ENCODE measurements around the gene CCM2. TPM values are rescaled to one million over a fixed set of nuclear protein-coding genes. Genes with fewer than 3 reads are reported as not detected.
A peak's percentile ranks its signal among the peaks of the same experiment; 100 is the strongest.

CCM2 gene
- total RNA-seq, 2 experiments from 2014 or later = 48.8 to 52.8 TPM

GRCh38 chr7:45060295-45060694 is 60.3 kb downstream of the CCM2 start:
- TF ChIP-seq CTCF (IDR thresholded peaks at IDR 0.05) = no peak
- peaks cover 91% of the 10 kb centered on the region for H3K36me3 Mint-ChIP-seq (ENCODE audit: low read depth)
- Histone ChIP-seq H3K36me3 (ENCODE audit: insufficient read depth, low read length) (peaks cover 57% of the 10 kb centered on the region), H3K4me3 (ENCODE audit: low read length) (no peak overlapping the region), H3K27me3 (ENCODE audit: control insufficient read depth in 1 of 2, insufficient read depth in 2 of 2, low read length in 2 of 2) (no peaks in the 10 kb centered on the region), H3K4me1 (ENCODE audit: insufficient read depth, low read length) (peaks cover 45% of the 10 kb centered on the region), H3K9me3 (ENCODE audit: control insufficient read depth in 1 of 2, insufficient read depth in 1 of 2, low read length in 2 of 2) (no peaks in the 10 kb centered on the region), H3K27ac (ENCODE audit: low read depth in 1 of 2, low read length in 2 of 2) (no peak overlapping the region)
- H3K27me3 Mint-ChIP-seq = no peaks in the 10 kb centered on the region
- intact Hi-C loops (cut with DNase I, micrococcal nuclease) = no loop called here
- ATAC-seq (ENCODE audit: poor library complexity) = no peak
- ChIA-PET CTCF (interaction anchor here (0.7 kb wide), 1 partner anchor 59 kb away, joined by 4 read pairs; no protein-coding TSS in a partner anchor), POLR2A (no interaction called here)
- no peak for DNase-seq
- H3K4me1 Mint-ChIP-seq (ENCODE audit: low read depth) = peaks cover 72% of the 10 kb centered on the region
- no peak overlapping the region for H3K4me3 Mint-ChIP-seq
- H3K9me3 Mint-ChIP-seq = no peaks in the 10 kb centered on the region
- peak overlapping the region; percentile 72 for H3K27ac Mint-ChIP-seq

GRCh38 chr7:45061352-45061751 is 61.4 kb downstream of the CCM2 start:
- no peaks in the 10 kb centered on the region for H3K9me3 Mint-ChIP-seq
- peaks cover 92% of the 10 kb centered on the region for H3K36me3 Mint-ChIP-seq (ENCODE audit: low read depth)
- DNase-seq (no peak), ATAC-seq (ENCODE audit: poor library complexity) (no peak)
- Histone ChIP-seq H3K27me3 (ENCODE audit: control insufficient read depth in 1 of 2, insufficient read depth in 2 of 2, low read length in 2 of 2) (no peaks in the 10 kb centered on the region), H3K9me3 (ENCODE audit: control insufficient read depth in 1 of 2, insufficient read depth in 1 of 2, low read length in 2 of 2) (no peaks in the 10 kb centered on the region), H3K4me3 (ENCODE audit: low read length) (no peak overlapping the region), H3K27ac (ENCODE audit: low read depth in 1 of 2, low read length in 2 of 2) (peak overlapping the region in 1 of 2 donors; percentile 26), H3K36me3 (ENCODE audit: insufficient read depth, low read length) (peaks cover 67% of the 10 kb centered on the region), H3K4me1 (ENCODE audit: insufficient read depth, low read length) (peaks cover 52% of the 10 kb centered on the region)
- no peaks in the 10 kb centered on the region for H3K27me3 Mint-ChIP-seq
- peaks cover 70% of the 10 kb centered on the region for H3K4me1 Mint-ChIP-seq (ENCODE audit: low read depth)
- peak overlapping the region; percentile 72 for H3K27ac Mint-ChIP-seq
- H3K4me3 Mint-ChIP-seq = no peak overlapping the region
- no peak for TF ChIP-seq CTCF (IDR thresholded peaks at IDR 0.05)
- intact Hi-C loops (cut with DNase I, micrococcal nuclease) = no loop called here
- CTCF ChIA-PET = no interaction called here
- POLR2A ChIA-PET = no interaction called here

GRCh38 chr7:45061806-45062425 is 61.9 kb downstream of the CCM2 start:
- TF ChIP-seq CTCF (IDR thresholded peaks at IDR 0.05) = no peak
- H3K27me3 Mint-ChIP-seq = no peaks in the 10 kb centered on the region
- Histone ChIP-seq H3K4me3 (ENCODE audit: low read length) (no peak overlapping the region), H3K36me3 (ENCODE audit: insufficient read depth, low read length) (peaks cover 72% of the 10 kb centered on the region), H3K27ac (ENCODE audit: low read depth in 1 of 2, low read length in 2 of 2) (peak overlapping the region in 1 of 2 donors; percentile 37), H3K9me3 (ENCODE audit: control insufficient read depth in 1 of 2, insufficient read depth in 1 of 2, low read length in 2 of 2) (no peaks in the 10 kb centered on the region), H3K4me1 (ENCODE audit: insufficient read depth, low read length) (peaks cover 52% of the 10 kb centered on the region), H3K27me3 (ENCODE audit: control insufficient read depth in 1 of 2, insufficient read depth in 2 of 2, low read length in 2 of 2) (no peaks in the 10 kb centered on the region)
- ChIA-PET CTCF (no interaction called here), POLR2A (no interaction called here)
- ATAC-seq (ENCODE audit: poor library complexity) = no peak
- peaks cover 93% of the 10 kb centered on the region for H3K36me3 Mint-ChIP-seq (ENCODE audit: low read depth)
- peak overlapping the region; percentile 72 for H3K27ac Mint-ChIP-seq
- H3K9me3 Mint-ChIP-seq = no peaks in the 10 kb centered on the region
- intact Hi-C loops (cut with DNase I, micrococcal nuclease) = no loop called here
- H3K4me1 Mint-ChIP-seq (ENCODE audit: low read depth) = peaks cover 71% of the 10 kb centered on the region
- H3K4me3 Mint-ChIP-seq = no peak overlapping the region
- no peak for DNase-seq
